ENCODE measurements around the gene MCM3.

DNA sequence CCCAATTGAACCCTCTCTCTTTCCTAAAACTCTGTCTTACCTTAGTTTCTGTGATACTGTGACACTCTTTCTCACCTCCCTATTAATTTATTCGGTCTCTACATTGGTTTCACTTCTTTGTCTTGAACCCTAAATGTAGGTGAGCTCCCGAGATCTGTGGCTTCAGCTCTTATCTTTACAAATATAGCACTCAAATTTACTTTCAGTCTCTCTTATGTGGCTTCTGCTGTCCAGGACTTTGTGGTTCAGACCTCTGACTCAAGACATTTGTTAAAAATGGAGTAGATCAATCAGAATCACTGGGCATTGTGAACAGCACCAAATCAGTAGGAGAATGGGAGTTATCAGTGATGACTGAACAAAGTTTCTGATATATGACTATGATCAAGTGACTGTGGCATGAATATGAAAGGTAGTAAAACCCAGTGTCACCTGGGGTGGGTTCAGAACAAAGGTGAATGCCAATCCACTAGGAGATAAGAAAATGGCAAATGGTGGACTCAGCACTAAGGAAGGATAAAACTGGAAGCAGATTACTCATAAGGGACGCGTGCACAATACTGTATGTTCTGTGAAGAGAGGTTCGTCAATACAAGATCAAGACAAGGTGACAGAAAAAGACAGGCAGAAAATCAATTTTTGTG is 67.5 kb downstream of the MCM3 start:
- no peak for TF ChIP-seq RAD21 (IDR thresholded peaks at IDR 0.05; ENCODE audit: low read depth)
- TF ChIP-seq POLR2A (IDR thresholded peaks at IDR 0.05; ENCODE audit: borderline replicate concordance, extremely low read depth, insufficient read depth, insufficient read length), result no peak
- no peak for TF ChIP-seq ATF3 (IDR thresholded peaks at IDR 0.05)
- TF ChIP-seq, protein P1, sequence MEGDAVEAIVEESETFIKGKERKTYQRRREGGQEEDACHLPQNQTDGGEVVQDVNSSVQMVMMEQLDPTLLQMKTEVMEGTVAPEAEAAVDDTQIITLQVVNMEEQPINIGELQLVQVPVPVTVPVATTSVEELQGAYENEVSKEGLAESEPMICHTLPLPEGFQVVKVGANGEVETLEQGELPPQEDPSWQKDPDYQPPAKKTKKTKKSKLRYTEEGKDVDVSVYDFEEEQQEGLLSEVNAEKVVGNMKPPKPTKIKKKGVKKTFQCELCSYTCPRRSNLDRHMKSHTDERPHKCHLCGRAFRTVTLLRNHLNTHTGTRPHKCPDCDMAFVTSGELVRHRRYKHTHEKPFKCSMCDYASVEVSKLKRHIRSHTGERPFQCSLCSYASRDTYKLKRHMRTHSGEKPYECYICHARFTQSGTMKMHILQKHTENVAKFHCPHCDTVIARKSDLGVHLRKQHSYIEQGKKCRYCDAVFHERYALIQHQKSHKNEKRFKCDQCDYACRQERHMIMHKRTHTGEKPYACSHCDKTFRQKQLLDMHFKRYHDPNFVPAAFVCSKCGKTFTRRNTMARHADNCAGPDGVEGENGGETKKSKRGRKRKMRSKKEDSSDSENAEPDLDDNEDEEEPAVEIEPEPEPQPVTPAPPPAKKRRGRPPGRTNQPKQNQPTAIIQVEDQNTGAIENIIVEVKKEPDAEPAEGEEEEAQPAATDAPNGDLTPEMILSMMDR (IDR thresholded peaks at IDR 0.05 in 2 of 3, conservative IDR thresholded peaks at IDR 0.05 in 1 of 3; ENCODE audit: borderline replicate concordance in 1 of 3, insufficient read depth in 1 of 3, low read depth in 2 of 3, low read length in 2 of 3), result no peak
- TF ChIP-seq, protein P2, sequence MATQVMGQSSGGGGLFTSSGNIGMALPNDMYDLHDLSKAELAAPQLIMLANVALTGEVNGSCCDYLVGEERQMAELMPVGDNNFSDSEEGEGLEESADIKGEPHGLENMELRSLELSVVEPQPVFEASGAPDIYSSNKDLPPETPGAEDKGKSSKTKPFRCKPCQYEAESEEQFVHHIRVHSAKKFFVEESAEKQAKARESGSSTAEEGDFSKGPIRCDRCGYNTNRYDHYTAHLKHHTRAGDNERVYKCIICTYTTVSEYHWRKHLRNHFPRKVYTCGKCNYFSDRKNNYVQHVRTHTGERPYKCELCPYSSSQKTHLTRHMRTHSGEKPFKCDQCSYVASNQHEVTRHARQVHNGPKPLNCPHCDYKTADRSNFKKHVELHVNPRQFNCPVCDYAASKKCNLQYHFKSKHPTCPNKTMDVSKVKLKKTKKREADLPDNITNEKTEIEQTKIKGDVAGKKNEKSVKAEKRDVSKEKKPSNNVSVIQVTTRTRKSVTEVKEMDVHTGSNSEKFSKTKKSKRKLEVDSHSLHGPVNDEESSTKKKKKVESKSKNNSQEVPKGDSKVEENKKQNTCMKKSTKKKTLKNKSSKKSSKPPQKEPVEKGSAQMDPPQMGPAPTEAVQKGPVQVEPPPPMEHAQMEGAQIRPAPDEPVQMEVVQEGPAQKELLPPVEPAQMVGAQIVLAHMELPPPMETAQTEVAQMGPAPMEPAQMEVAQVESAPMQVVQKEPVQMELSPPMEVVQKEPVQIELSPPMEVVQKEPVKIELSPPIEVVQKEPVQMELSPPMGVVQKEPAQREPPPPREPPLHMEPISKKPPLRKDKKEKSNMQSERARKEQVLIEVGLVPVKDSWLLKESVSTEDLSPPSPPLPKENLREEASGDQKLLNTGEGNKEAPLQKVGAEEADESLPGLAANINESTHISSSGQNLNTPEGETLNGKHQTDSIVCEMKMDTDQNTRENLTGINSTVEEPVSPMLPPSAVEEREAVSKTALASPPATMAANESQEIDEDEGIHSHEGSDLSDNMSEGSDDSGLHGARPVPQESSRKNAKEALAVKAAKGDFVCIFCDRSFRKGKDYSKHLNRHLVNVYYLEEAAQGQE (IDR thresholded peaks at IDR 0.05; ENCODE audit: low read depth), result no peak
- TF ChIP-seq, protein P3, sequence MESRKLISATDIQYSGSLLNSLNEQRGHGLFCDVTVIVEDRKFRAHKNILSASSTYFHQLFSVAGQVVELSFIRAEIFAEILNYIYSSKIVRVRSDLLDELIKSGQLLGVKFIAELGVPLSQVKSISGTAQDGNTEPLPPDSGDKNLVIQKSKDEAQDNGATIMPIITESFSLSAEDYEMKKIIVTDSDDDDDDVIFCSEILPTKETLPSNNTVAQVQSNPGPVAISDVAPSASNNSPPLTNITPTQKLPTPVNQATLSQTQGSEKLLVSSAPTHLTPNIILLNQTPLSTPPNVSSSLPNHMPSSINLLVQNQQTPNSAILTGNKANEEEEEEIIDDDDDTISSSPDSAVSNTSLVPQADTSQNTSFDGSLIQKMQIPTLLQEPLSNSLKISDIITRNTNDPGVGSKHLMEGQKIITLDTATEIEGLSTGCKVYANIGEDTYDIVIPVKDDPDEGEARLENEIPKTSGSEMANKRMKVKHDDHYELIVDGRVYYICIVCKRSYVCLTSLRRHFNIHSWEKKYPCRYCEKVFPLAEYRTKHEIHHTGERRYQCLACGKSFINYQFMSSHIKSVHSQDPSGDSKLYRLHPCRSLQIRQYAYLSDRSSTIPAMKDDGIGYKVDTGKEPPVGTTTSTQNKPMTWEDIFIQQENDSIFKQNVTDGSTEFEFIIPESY (IDR thresholded peaks at IDR 0.05; ENCODE audit: extremely low read depth, insufficient replicate concordance, low read length), result no peak
- TF ChIP-seq MAX (IDR thresholded peaks at IDR 0.05), result no peak
- no peak for TF ChIP-seq POLR2AphosphoS5 (IDR thresholded peaks at IDR 0.05; ENCODE audit: low read depth, low read length)
- TF ChIP-seq EGR1 (IDR thresholded peaks at IDR 0.05; ENCODE audit: low read depth), result no peak
